Osteoblast (primary cell): ENCODE data around the gene TIPRL. TPM values are rescaled to one million over a fixed set of nuclear protein-coding genes. Genes with fewer than 3 reads are reported as not detected.
A peak's percentile ranks its signal among the peaks of the same experiment; 100 is the strongest.
"Not testable (repeated sequence)": the region's sequence is repeated elsewhere in the genome, so short reads cannot be mapped to it uniquely, and the experiment has no call there.

Experiments used
- DNase-seq: peaks from one replicate; pipeline ENCODE4 v3.0.0; 2011; ENCODE audit warnings: low spot score, mixed read lengths; ENCODE audit not compliant: insufficient read length; ENCODE audit errors: missing footprints
- H2AFZ ChIP-seq: 2 replicates; pipeline ENCODE4 v1.6.0; 2011; ENCODE audit warnings: mild to moderate bottlenecking, low read length
- H3K27ac ChIP-seq: 2 replicates; pipeline ENCODE4 v1.5.1; 2011; ENCODE audit warnings: mild to moderate bottlenecking, low read depth, low read length, moderate library complexity
- H3K27me3 ChIP-seq: 2 replicates; pipeline ENCODE4 v1.6.0; 2012; ENCODE audit warnings: mild to moderate bottlenecking, control low read depth, inconsistent platforms, low read length, moderate library complexity; ENCODE audit not compliant: insufficient read depth
- H3K36me3 ChIP-seq: 2 replicates; pipeline ENCODE4 v1.5.1; 2011; ENCODE audit warnings: mild to moderate bottlenecking, low read length, control low read depth, moderate library complexity; ENCODE audit not compliant: insufficient read depth
- H3K4me1 ChIP-seq: 2 replicates; pipeline ENCODE4 v1.5.1; 2011; ENCODE audit warnings: mild to moderate bottlenecking, low read length, control low read depth, moderate library complexity; ENCODE audit not compliant: insufficient read depth
- H3K4me2 ChIP-seq: 2 replicates; pipeline ENCODE4 v1.6.0; 2011; ENCODE audit warnings: mild to moderate bottlenecking, low read length; ENCODE audit not compliant: insufficient read depth
- H3K4me3 ChIP-seq: fragments of 200-600 bp; sonication (generic); 3 replicates; pipeline ENCODE4 v1.5.1; 2012; ENCODE audit warnings: mild to moderate bottlenecking, low read length, inconsistent platforms; ENCODE audit not compliant: insufficient read depth
- H3K79me2 ChIP-seq: 2 replicates; pipeline ENCODE4 v1.6.0; 2012; ENCODE audit warnings: mild to moderate bottlenecking, low read length, control low read depth, inconsistent platforms; ENCODE audit not compliant: insufficient read depth
- H3K9me3 ChIP-seq: 2 replicates; pipeline ENCODE4 v1.5.1; 2011; ENCODE audit warnings: low read depth, low read length, control low read depth
- H4K20me1 ChIP-seq: 2 replicates; pipeline ENCODE4 v1.6.0; 2012; ENCODE audit warnings: mild to moderate bottlenecking, low read length, control low read depth; ENCODE audit not compliant: insufficient read depth
- total RNA-seq: library from RNA; depleted of rRNA; stranded (reverse); fragments of >200 nt; gene quantifications from 2 replicates; pipeline ENCODE4 v1.2.3, GENCODE V29; 2012
- TF ChIP-seq, protein P1 (sequence below): IDR thresholded peaks from 2 replicates; pipeline ENCODE4 v1.5.1; 2011; ENCODE audit warnings: mild to moderate bottlenecking, low read depth, low read length, moderate library complexity; ENCODE audit errors: extremely low read depth

TIPRL gene
- total RNA-seq, 1 donor: 30.8 TPM

DNA sequence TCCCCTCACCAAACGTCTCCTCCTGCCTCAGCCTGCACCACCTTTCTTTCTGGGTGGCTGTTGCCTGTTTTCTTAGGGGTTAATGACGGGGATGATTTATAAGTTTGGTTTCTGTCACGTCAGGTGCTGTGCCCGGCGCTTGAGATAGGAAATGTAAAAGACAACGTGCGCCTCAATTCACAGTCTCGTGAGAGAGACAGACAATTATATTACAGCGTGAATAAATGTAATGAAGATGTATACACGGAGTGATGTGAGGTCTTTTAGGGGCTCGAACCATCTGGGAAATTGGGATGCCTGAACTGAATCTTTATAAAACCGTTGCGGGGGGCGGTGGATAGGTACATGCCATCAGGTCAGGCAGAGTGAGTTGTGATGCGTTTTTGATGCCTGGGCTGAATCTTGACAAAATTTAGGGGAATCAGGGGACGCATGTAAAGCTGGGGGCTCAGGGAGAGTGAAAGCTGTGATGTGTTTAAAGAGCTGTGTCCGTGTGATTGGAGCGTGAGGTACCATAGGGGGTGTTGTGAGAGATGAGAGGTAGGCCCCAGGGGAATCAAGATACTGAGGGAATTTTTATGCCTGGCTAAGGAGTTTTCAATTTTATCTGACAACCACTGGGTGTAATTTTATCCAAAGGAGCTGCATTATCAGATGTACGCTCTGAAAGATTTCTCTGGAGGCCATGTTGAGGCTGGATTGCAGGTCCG is 831 bp downstream of the TIPRL start:
- Histone ChIP-seq H3K36me3 (peaks cover 5% of the 10 kb centered on the region), H3K4me3 (peak overlapping the region; percentile 90), H4K20me1 (peaks cover 5% of the 10 kb centered on the region), H3K27ac (peak overlapping the region; percentile 90), H3K79me2 (peaks cover 44% of the 10 kb centered on the region), H3K4me1 (peaks cover 5% of the 10 kb centered on the region), H3K9me3 (no peaks in the 10 kb centered on the region), H3K27me3 (no peaks in the 10 kb centered on the region), H3K4me2 (peak overlapping the region; percentile 93), H2AFZ (peak overlapping the region; percentile 91)
- TF ChIP-seq, protein P1, sequence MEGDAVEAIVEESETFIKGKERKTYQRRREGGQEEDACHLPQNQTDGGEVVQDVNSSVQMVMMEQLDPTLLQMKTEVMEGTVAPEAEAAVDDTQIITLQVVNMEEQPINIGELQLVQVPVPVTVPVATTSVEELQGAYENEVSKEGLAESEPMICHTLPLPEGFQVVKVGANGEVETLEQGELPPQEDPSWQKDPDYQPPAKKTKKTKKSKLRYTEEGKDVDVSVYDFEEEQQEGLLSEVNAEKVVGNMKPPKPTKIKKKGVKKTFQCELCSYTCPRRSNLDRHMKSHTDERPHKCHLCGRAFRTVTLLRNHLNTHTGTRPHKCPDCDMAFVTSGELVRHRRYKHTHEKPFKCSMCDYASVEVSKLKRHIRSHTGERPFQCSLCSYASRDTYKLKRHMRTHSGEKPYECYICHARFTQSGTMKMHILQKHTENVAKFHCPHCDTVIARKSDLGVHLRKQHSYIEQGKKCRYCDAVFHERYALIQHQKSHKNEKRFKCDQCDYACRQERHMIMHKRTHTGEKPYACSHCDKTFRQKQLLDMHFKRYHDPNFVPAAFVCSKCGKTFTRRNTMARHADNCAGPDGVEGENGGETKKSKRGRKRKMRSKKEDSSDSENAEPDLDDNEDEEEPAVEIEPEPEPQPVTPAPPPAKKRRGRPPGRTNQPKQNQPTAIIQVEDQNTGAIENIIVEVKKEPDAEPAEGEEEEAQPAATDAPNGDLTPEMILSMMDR: no peak
- DNase-seq: peak; percentile 79

DNA sequence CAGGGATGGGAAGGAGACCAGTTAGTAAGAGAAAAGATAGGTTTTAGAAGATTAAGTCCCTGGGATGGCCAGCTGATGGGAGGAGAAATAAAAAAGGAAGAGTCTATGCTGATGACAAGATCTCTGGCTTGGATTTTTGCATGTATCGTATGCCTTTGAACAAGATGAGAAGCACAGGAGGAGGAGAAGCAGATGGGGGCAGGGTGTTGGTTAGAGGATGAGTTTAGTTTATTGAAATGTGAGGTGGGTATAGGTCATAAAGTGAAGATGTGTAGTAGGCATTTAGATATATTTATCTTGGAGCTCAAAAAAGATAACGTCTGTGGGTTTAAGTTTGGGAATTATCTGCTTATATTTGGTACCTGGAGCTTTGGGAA is 1.4 kb downstream of the TIPRL start:
- TF ChIP-seq, protein P1: no peak

DNA sequence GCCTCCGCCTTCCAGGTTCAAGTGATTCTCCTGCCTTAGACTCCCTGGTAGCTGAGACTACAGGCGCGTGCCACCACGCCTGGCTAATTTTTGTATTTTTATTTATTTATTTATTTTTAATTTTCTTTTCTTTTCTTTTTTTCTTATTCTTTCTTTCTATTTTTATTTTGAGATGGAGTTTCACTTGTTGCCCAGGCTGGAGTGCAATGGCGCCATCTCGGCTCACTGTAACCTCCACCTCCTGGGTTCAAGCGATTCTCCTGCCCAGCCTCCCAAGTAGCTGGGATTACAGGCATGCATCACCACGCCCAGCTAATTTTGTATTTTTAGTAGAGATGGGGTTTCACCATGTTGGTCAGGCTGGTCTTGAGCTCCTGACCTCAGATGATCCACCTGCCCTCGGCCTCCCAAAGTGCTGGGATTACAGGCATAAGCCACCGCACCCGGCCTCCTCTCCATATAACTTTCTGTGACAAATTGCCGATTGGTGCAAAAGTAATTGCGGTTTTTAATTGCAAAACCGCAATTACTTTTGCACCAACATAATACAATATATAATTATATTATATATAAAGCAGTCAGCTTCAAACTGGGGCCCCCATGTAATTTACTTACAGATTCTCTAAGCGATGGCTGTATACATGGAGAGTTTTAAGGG is 2.4 kb downstream of the TIPRL start:
- not testable (repeated sequence) for H3K9me3 ChIP-seq, H4K20me1 ChIP-seq, H3K27ac ChIP-seq, H3K36me3 ChIP-seq, DNase-seq, H2AFZ ChIP-seq, H3K27me3 ChIP-seq, H3K4me1 ChIP-seq, H3K4me3 ChIP-seq, H3K4me2 ChIP-seq
- peaks cover 49% of the 10 kb centered on the region for H3K79me2 ChIP-seq

More for the DNA sequence above, 1.4 kb downstream of the TIPRL start:
- peak overlapping the region; percentile 90 for H3K27ac ChIP-seq
- no peak for DNase-seq
- no peaks in the 10 kb centered on the region for H3K27me3 ChIP-seq
- H3K4me1 ChIP-seq: peaks cover 5% of the 10 kb centered on the region
- H2AFZ ChIP-seq: peak overlapping the region; percentile 91
- H3K36me3 ChIP-seq: peaks cover 5% of the 10 kb centered on the region
- H3K79me2 ChIP-seq: peaks cover 49% of the 10 kb centered on the region
- peak overlapping the region; percentile 93 for H3K4me2 ChIP-seq
- peaks cover 5% of the 10 kb centered on the region for H4K20me1 ChIP-seq
- peak overlapping the region; percentile 90 for H3K4me3 ChIP-seq
- no peaks in the 10 kb centered on the region for H3K9me3 ChIP-seq

DNA sequence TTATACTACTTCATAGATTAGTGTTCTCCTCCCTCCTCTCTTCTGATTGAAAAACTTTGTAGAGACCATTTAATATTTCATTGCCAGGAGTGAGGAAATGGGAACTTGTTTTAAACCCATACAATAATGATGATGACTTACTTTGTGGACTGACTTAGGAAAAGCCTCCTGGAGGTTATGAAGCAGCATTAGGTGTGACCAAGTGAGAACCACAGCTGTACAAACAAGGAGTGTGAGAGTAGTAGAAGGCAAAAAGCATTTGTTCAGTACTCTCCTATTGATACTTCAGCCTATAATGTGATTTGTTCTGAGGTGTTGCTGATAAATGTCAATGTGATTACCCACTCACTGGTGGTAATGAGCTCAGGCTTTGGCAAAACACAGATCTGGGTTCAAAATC is 8.4 kb downstream of the TIPRL start:
- Histone ChIP-seq H2AFZ (no peak overlapping the region), H4K20me1 (peaks cover 2% of the 10 kb centered on the region), H3K36me3 (peaks cover 9% of the 10 kb centered on the region), H3K4me1 (no peaks in the 10 kb centered on the region), H3K27me3 (no peaks in the 10 kb centered on the region), H3K4me2 (no peak overlapping the region), H3K79me2 (peaks cover 49% of the 10 kb centered on the region), H3K4me3 (no peak overlapping the region), H3K27ac (no peak overlapping the region), H3K9me3 (no peaks in the 10 kb centered on the region)
- DNase-seq: no peak
- TF ChIP-seq, protein P1: no peak
